Renal pelvis (tissue), 4 donors: ENCODE results near the gene HSD17B4. TPM values are rescaled to one million over a fixed set of nuclear protein-coding genes. Genes with fewer than 3 reads are reported as not detected.
A peak's percentile ranks its signal among the peaks of the same experiment; 100 is the strongest.
"Not testable (repeated sequence)": the region's sequence is repeated elsewhere in the genome, so short reads cannot be mapped to it uniquely, and the experiment has no call there.

Experiments
- DNase-seq: peaks from one replicate; pipeline ENCODE4 v3.0.0-alpha.2; 2013
- polyA plus RNA-seq, 3 donors: library from polyadenylated mRNA; unstranded; fragments of 120-200 nt; gene quantifications; one replicate each; pipeline ENCODE4 v1.2.1, GENCODE V29; 2013; ENCODE audit not compliant: insufficient read length in 3 of 3

Gene HSD17B4
- polyA plus RNA-seq, 3 donors = 165 to 235 (median 180) TPM

DNA sequence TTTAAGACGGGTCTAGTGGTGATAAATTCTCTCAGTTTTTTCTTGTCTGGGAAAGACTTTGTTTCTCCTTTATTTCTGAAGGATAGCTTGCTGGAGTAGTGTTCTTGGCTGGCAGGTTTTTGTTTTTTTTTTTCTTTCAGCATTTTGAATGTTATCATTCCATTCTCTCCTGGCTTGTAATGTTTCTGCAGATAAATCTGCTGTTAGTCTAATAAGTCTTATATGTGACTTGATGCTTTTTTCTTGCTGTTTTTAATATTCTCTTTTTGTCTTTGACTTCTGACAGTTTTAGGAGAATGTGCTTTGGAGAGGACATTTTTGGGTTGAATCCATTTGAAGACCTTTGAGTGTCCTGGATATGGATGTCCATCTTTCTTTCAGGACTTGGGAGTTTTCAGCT is 16.0 kb downstream of the HSD17B4 start:
- no peak for DNase-seq

DNA sequence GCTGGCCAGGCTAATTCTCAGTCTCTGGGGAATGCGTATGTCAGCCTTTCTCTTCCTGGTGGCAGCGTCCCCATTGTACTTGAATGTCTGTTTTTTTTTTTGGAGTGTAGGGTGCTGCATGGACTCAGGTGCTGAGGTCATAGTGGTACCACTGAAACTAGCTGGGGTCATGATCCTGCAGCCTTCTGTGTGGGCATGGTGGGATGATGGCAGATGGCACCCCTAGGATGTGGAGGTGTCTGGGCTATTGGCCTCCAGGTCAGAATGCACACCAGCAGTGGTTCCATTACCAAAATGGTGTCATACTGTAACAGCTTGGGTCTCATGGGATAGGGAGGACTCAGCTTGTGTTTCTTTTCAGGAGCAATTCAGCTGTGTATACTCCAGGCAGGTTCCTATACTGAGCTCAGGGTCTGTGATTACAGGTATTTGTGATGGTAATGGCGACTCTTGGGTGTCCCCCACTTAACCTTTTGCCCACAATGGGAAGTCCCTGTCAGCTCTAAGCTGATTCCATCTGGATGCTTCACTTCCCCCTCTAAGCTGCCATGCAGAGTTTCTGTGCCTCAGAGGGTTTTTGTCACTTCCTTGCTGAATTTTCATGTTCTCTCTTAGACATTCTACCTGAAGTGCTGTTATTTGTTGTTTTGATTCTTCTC is 17.9 kb downstream of the HSD17B4 start:
- DNase-seq = no peak

DNA sequence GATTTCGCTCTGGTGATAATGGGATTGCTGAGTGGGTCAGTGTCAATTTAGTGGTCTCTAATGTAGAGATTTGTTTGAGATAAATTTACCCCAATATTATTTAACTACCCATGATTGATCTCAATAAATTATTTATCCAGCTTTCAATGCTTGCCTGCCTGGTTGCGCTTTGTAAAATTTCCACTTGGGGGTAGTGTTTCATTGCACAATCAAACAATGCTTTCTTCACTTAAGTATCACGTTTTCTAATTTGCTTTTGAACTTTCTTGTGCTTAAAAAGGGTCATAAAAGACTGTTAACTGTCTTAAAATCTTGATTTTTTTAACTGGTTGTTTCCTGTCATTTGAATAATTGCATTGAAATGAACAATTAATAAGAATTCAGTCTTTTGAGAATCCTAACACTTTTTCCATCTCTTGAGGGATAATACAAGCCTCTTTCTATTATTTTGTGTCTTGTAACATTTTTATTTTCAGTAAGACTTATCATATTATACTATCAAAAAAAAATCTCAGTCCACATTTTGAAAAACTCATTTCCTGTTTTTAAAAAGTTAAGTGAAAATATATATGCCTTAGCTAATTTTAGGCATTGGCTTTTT is 18.7 kb downstream of the HSD17B4 start:
- DNase-seq = peak; percentile 30

DNA sequence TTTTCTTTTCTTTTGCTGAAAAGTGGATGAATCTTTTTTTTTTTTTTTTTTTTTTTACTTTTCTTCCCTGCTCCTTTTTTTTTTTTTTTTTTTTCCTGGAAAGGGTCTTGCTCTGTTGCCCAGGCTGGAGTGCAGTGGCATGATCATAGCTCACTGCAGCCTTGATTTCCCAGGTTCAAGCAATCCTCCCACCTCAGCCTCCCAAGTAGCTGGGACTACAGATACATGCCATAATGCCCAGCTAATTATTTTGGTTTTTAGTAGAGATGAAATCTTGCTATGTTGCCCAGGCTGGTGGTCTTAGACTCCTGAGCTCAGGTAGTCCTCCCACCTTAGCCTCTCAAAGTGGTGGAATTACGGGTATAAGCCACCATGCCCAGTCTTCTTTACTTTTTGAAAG is 20.9 kb downstream of the HSD17B4 start:
- DNase-seq = no peak

DNA sequence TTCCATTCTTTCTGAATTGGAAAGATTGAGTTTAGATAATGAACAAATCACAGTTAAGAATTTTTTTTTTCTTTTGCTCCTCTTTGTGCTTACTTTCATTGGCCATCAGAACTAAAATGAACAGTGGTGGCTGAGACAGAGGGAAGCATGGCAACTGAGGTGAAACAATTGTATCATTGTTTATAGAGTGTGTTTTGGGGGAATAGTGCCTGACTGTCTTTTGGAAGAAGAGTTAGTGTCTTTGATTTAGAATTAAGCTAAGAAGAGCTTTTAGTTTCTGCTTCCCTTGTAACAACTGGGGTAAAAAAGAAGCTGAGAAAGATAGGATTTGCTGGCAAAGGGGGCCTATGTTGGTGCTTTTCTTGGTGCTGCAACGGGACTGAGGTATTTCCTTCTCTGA is 24.0 kb downstream of the HSD17B4 start:
- no peak for DNase-seq

DNA sequence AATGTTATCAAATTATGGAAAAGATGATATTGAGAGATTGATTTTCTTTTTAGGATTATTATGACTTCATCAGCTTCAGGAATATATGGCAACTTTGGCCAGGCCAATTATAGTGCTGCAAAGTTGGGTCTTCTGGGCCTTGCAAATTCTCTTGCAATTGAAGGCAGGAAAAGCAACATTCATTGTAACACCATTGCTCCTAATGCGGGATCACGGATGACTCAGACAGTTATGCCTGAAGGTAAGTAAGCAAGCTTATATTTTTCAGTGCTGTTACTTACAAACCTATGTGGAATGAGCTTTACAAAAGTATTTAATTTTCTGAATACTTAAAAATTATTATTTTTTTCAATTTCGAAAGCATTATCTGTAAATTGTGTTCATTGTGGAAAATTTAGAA is 26.5 kb downstream of the HSD17B4 start:
- DNase-seq = no peak

DNA sequence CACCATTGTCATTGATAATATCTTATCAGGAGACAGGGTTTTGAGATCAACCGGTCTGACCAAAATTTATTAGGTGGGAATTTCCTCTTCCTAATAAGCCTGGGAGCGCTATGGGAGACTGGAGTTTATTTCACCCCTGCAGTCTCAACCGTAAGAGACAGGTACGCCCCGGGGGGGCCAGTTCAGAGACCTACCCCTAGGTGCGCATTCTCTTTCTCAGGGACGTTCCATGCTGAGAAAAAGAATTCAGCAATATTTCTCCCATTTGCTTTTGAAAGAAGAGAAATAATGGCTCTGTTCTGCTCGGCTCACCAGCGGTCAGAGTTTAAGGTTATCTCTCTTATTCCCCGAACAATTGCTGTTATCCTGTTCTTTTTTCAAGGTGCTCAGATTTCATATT is 28.3 kb downstream of the HSD17B4 start:
- DNase-seq = not testable (repeated sequence)

DNA sequence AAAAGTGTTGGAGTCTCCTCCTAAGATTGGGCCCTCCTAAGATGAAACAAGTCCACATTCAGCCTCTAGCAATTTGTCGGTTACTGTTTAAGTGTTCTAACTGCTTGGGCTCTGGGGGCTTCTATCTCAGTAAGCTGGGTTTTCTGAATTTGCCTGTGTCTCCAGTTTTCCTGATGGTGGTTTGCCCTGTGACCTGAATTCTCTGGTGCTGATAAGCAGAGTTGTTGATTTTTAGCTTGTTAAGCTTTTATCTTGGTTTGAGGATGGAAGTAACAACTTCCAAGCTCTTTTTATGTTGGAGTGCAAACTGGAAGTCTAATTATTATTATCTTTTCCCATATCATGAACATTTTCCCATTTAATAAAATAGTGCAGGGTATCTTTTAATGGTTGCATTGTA is 30.9 kb downstream of the HSD17B4 start:
- DNase-seq = no peak

DNA sequence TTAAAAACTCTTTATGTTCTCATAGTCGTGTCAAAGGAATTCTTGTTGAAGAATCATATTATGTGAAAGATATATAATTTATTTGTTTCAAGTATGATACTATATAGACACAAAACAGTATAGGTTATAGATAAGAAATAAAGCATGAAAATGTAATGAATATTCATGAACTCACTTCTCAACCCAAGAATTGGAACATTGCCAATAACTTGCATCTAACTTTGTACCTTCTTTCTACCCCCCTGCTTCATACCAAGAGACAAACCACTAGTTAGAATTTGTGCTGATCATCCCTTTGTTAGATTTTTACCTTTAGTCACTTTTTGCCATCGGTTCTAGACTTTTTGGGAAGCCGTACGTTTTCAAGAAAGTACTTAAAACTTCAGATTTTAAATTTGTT is 32.6 kb downstream of the HSD17B4 start:
- no peak for DNase-seq

DNA sequence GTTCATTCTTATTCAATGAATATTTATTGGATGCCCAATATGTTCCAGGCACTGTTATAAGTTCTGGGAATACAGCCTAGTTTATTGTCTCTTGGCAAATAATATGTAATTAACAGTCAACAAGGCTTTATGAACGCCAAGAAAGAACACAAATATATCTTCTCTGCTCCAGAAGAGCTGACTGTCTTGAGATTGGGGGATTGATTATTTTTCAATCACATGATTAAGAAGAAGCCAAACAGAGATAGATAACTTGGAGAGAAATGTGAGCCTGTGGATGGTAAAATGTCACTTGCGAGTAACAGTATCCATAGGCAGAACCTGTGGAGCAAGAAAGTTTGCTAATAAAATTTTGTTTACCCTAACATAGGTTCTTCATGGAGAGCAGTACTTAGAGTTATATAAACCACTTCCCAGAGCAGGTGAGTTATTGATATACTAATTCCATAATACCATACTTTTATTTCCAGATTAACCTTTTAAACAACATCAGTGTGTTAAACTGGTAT is 49.4 kb downstream of the HSD17B4 start:
- DNase-seq = no peak

DNA sequence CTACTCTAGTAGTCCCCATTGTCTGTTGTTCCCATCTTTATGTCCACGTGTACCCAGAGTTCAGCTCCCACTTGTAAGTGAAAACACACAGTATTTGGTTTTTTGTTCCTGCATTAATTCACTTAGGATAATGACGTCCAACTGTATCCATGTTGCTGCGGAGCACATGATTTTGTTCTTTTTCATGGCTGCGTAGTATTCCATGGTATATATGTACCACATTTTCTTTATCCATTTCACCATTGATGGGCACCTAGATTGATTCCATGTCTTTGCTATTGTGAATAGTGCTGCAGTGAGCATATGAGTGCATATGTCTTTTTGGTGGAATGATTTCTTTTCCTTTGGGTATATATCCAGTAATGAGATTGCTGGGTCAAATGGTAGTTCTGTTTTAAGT is 51.6 kb downstream of the HSD17B4 start:
- not testable (repeated sequence) for DNase-seq

DNA sequence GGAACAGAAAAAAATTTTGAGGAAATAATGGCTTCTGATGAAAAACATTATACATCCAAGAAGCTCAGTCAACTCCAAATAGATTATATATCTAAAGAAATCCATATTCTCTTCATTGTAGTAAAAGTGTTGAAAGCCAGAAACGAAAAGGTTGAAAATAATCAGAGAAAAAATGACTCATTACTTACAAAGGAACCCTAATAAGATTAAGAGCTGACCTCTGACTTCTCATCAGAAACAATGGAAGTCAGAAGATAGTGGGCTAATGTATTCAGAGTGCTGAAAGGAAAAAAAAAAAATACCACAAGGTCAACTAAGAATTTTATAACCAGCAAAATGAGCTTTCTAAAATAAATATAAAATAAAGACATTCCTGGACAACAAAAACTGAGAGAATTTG is 60.0 kb downstream of the HSD17B4 start:
- no peak for DNase-seq

DNA sequence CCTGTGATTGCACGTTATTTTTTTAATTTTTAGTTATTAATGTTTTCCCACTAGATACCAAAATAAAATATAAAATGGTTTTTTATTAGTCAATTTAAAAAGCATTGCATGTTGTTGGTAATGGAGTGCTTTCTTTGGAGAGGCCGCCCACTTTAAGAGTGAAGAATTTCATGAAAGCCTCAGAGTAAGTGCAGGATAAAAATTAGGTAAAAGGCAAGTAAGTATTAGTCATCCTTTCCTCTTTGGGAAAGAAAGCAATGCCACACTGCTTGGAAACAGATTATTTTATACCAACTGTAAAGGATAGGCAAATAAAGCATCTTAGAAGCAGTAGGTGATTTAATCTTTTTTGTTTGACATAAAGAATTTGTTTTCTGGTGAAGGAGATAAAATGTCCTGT is 62.9 kb downstream of the HSD17B4 start:
- DNase-seq = no peak

DNA sequence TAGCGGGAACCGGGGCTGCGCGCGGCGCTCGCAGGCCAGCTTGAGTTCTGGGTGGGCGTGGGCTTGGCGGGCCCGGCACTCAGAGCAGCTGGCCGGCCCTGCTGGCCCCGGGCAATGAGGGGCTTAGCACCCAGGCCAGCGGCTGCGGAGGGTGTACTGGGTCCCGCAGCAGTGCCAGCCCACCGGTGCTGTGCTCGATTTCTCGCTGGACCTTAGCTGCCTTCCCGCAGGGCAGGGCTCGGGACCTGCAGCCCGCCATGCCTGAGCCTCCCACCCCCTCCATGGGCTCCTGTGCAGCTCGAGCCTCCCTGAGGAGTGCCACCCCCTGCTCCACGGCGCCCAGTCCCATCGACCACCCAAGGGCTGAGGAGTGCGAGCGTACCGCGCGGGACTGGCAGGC is 64.8 kb downstream of the HSD17B4 start:
- not testable (repeated sequence) for DNase-seq

DNA sequence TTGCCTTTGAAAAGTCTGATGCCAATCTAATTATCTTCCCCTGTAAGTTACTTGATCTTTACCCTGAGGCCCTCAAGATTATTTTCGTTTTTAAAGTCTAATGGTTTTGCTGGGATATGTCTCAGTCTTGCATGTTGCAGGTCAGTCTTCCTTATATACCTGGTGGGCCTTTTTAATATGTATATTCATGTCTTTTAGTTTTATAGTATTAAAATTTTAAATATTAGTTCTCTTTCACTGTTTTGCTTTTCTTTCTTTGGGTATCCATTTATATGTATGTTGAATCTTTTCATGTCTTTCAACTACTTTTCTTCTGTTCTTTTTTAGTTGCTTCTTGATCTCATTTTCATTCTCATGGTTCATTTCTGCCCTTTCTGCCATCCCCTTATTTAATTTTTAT is 68.9 kb downstream of the HSD17B4 start:
- no peak for DNase-seq

DNA sequence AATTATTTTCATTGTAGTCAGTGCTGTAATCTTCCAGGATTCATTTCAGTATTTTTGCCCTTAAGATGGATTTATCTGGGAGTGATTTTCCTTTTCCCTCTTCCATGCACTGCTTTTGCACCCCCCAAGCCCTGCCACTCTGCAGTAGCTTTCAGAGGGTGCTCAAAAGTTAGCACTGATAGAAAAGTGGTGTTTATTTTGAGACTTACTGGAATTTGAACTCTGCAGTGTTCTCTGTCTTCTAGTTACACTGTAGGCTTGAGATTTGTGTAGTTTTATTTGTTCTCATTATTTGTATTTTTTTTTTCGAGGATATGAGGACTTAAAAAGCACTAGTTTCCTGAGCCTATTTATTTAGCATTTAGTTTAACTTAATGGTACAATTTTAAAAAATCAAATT is 70.5 kb downstream of the HSD17B4 start:
- no peak for DNase-seq

DNA sequence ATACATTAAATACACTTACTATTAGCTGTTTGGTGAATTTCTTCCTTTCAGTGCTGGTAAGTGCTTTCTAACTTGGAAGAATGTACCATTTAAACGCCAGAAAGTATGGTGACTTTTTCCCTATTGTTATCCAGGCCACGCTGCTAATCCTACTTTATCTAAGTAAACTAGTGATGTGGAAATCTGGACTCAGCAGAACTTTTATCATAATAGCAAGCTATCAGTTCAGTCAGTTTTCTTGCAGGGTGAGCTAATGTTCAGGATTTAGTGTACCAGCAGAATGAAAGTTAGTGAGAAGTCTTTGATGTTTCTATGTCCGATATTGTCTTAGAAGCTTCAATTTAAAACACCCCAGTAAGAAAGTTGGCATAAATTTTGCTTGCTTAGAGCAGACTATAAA is 72.2 kb downstream of the HSD17B4 start:
- DNase-seq = no peak

DNA sequence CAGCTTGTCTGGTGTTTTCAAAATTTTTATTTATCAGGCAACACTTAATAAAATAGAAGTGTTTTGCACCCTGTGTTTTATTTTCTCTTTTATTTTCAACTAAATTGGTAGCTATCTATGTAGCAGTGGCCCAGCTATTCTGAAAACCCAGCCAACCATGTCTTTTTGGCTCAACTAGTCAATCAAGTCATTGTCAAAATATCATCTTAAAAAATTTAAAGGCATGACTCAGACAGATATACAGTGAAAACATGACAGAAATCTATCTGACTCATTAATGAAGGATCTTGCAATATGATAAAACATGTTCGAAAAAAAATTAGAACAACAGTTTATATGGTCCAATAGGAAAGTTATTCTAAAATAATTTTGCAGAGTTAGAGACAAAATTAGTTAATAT is 75.1 kb downstream of the HSD17B4 start:
- no peak for DNase-seq

DNA sequence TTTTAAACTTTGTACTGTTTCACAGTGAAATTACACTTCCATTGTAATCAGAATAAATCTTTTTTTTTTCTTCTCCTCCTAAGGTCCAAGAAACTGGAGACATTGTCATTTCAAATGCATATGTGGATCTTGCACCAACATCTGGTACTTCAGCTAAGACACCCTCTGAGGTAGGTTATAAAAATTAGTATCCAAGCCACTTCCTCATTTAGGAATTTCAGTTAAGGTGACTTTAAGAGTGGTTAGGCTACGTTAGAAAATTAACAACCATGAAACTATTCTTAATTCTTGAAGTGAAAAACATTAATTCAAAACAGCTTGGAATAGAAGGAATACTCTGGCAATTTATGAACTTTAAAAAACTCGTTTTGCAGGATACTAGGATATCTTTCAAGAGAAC is 77.5 kb downstream of the HSD17B4 start:
- no peak for DNase-seq

DNA sequence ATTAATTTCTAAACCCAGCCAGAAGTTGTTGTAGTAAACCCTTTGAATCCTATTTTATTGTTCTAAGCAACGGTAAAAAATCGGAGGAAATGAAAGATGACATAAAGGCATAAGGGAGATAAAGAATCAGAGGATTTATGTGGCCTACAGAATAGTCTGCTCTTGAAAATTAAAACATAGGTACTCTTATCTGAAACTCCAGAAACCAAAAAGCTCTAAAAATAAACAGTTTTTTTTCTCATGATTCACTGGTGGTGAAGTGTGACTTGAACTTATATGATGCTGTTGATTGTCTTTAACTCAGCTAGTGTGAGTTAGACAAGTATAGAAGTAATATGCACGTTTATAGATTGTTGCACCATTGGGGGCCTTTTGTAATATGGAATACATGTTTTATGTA is 80.3 kb downstream of the HSD17B4 start:
- DNase-seq = no peak

DNA sequence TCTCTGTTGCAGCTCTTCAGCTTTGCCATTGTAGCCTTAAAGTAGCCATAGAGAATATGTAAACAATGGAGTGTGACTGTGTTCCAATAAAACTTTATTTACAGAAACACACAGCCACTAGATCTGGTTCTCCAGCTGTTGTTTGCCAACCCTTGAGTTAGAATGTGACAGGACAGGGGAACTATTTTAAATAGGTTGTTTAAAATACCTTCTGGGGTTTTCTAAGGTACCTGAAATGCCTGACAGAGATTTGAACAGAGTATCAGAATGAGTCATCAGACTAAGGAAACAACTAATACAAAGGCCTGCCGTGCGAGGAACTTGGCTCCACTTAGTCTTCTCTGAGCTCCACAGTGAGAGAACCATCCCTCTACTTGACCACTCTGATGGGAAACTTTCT is 85.4 kb downstream of the HSD17B4 start:
- no peak for DNase-seq

DNA sequence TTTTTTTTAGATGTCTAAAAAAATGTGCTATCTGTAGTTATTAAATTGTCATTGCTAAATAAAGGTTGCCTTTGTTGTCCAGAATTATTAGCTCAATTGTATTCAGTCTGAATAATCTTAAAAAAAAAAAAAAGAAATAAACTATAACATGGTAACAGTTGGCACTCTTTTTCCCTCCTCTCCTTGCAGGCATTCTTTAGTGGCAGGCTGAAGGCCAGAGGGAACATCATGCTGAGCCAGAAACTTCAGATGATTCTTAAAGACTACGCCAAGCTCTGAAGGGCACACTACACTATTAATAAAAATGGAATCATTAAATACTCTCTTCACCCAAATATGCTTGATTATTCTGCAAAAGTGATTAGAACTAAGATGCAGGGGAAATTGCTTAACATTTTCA is 89.4 kb downstream of the HSD17B4 start:
- no peak for DNase-seq

DNA sequence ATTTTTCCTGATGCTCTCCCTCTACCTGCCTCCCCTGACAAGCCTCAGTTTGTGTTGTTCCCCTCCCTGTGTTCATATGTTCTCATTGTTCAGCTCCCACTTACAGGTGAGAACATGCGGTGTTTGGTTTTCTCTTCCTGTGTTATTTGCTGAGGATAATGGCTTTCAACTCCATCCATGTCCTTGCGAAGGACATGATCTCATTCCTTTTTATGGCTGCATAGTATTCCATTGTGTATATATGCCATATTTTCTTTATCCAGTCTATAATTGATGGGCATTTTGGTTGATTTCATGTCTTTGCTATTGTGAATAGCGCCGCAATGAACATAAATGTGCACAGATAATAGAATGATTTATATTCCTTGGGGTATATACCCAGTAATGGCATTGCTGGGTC is 99.5 kb downstream of the HSD17B4 start:
- no peak for DNase-seq

DNA sequence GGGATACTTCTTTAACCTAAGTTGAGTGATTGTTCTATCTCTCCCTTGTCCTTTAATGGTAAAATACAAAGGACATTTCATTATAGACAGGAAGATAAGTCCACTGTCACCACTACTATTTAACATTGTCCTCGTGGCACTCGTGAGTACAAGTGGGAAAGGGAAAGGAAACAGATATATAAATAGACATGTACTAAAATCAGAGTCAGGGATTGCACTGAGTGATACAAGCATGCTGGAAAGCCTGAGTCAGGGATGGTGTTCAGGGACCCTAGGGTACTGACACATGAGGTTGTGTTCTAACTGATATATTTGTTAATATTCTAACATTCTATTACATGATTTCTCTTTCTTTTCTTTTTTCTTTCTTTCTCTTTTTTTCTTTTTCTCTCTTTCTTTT is 102.3 kb downstream of the HSD17B4 start:
- no peak for DNase-seq
